Ishikawa (cell line): ENCODE measurements around the gene NEUROD6.

Source experiments
- CREB1 ChIP-seq: IDR thresholded peaks from 2 replicates; pipeline ENCODE4 v1.6.1; 2012; ENCODE audit warnings: low read depth
- EGR1 ChIP-seq: IDR thresholded peaks from 2 replicates; pipeline ENCODE4 v1.6.1; 2012
- FOXM1 ChIP-seq: IDR thresholded peaks from 2 replicates; pipeline ENCODE4 v1.6.1; 2012; ENCODE audit warnings: low read depth, borderline replicate concordance
- RAD21 ChIP-seq: IDR thresholded peaks from 2 replicates; pipeline ENCODE4 v1.6.1; 2012; ENCODE audit warnings: low read depth
- REST ChIP-seq: IDR thresholded peaks from 2 replicates; pipeline ENCODE4 v1.6.1; 2012; ENCODE audit warnings: low read depth, mild to moderate bottlenecking
- TAF1 ChIP-seq: IDR thresholded peaks from 2 replicates; pipeline ENCODE4 v1.6.1; 2012; ENCODE audit warnings: low read depth, mild to moderate bottlenecking
- TCF12 ChIP-seq: IDR thresholded peaks from 2 replicates; pipeline ENCODE4 v1.6.1; 2012; ENCODE audit warnings: low read depth
- TEAD4 ChIP-seq: IDR thresholded peaks from 2 replicates; pipeline ENCODE4 v1.6.1; 2012
- YY1 ChIP-seq: IDR thresholded peaks from 2 replicates; pipeline ENCODE4 v1.6.1; 2012; ENCODE audit warnings: low read depth
- TF ChIP-seq, protein P1 (sequence below): IDR thresholded peaks from 2 replicates; pipeline ENCODE4 v1.6.1; 2012

DNA sequence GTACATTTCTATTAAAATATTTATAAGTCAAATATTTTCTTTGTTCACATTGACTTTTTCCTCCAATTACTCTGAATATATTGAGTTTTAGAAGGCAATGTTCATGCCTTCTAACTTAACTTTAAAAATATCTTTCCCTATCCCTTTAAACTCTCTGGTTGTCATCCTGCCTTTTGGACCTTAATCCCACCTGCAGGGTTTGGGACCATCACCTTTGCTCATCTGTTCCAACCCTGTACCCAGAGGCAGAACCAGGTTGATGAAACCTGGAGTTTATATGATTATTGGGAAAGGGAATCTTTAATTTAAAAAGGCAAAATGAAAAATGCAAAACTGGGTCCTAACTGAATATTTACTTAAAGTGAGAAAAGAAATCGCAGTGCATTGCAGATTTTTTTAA, 24.8 kb downstream of the NEUROD6 start:
- no peak for TF ChIP-seq TEAD4
- TF ChIP-seq RAD21: no peak
- no peak for TF ChIP-seq TAF1
- no peak for TF ChIP-seq CREB1
- no peak for TF ChIP-seq REST
- TF ChIP-seq EGR1: no peak
- TF ChIP-seq TCF12: no peak
- no peak for TF ChIP-seq YY1
- TF ChIP-seq, protein P1, sequence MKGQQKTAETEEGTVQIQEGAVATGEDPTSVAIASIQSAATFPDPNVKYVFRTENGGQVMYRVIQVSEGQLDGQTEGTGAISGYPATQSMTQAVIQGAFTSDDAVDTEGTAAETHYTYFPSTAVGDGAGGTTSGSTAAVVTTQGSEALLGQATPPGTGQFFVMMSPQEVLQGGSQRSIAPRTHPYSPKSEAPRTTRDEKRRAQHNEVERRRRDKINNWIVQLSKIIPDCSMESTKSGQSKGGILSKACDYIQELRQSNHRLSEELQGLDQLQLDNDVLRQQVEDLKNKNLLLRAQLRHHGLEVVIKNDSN: no peak
- no peak for TF ChIP-seq FOXM1
